Suprapubic skin (tissue), 4 donors: Measurements from ENCODE around the gene TYW5.

ENCODE experiments used
- EP300 ChIP-seq: sonication (generic); formaldehyde crosslinking; IDR thresholded peaks from one replicate; pipeline ENCODE4 v1.6.1; 2017; ENCODE audit warnings: antibody characterized with exemption
- POLR2A ChIP-seq, 2 donors: fragments of 450-650 bp; IDR thresholded peaks; one replicate each; pipeline ENCODE4 v1.6.1; 2017; ENCODE audit warnings: antibody characterized with exemption in 2 of 2, mild to moderate bottlenecking in 2 of 2, moderate library complexity in 2 of 2
- POLR2AphosphoS5 ChIP-seq, 3 donors: sonication (generic); formaldehyde crosslinking; IDR thresholded peaks; one replicate each; pipeline ENCODE4 v1.6.1; 2017; ENCODE audit warnings: antibody characterized with exemption in 3 of 3
- TF ChIP-seq, protein P1 (sequence below), 2 donors: fragments of 200-600 bp in 1 of 2; fragments of 450-650 bp in 1 of 2; sonication (generic) in 1 of 2; IDR thresholded peaks; one replicate each; pipeline ENCODE4 v1.5.1; 2016 to 2019; ENCODE audit warnings: antibody characterized with exemption in 2 of 2, mild to moderate bottlenecking in 1 of 2, moderate library complexity in 1 of 2

- no peak for TF ChIP-seq POLR2A (IDR thresholded peaks at IDR 0.05)
- TF ChIP-seq EP300: no peak
- TF ChIP-seq, protein P1, sequence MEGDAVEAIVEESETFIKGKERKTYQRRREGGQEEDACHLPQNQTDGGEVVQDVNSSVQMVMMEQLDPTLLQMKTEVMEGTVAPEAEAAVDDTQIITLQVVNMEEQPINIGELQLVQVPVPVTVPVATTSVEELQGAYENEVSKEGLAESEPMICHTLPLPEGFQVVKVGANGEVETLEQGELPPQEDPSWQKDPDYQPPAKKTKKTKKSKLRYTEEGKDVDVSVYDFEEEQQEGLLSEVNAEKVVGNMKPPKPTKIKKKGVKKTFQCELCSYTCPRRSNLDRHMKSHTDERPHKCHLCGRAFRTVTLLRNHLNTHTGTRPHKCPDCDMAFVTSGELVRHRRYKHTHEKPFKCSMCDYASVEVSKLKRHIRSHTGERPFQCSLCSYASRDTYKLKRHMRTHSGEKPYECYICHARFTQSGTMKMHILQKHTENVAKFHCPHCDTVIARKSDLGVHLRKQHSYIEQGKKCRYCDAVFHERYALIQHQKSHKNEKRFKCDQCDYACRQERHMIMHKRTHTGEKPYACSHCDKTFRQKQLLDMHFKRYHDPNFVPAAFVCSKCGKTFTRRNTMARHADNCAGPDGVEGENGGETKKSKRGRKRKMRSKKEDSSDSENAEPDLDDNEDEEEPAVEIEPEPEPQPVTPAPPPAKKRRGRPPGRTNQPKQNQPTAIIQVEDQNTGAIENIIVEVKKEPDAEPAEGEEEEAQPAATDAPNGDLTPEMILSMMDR (IDR thresholded peaks at IDR 0.05): no peak
- TF ChIP-seq POLR2AphosphoS5 (IDR thresholded peaks at IDR 0.05): no peak
Measured at GRCh38 chr2:199923924-199924323, 31.4 kb downstream of the TYW5 start.
